Endothelial cell of umbilical vein (primary cell): ENCODE data around the gene ZFAND5.

ENCODE experiments used
- EZH2 ChIP-seq: IDR thresholded peaks from 2 replicates; pipeline ENCODE4 v1.6.1; 2012; ENCODE audit warnings: borderline replicate concordance, low read depth, mild to moderate bottlenecking, moderate library complexity, low read length, inconsistent platforms; ENCODE audit not compliant: severe bottlenecking
- POLR2A ChIP-seq: IDR thresholded peaks from 2 replicates; pipeline ENCODE4 v1.6.1; 2012; ENCODE audit warnings: low read depth, mild to moderate bottlenecking, control low read depth, low read length
- POLR2AphosphoS5 ChIP-seq: IDR thresholded peaks from 2 replicates; pipeline ENCODE4 v1.6.1; 2012; ENCODE audit warnings: low read depth, mild to moderate bottlenecking, control low read depth, low read length, moderate library complexity; ENCODE audit not compliant: insufficient read depth
- TF ChIP-seq, protein P1 (sequence below), 2 donors: IDR thresholded peaks; 1 replicate in 1 of 2; 2 replicates in 1 of 2; pipeline ENCODE4 v1.5.1; 2011; ENCODE audit warnings: low read length in 2 of 2, mild to moderate bottlenecking in 2 of 2, moderate library complexity in 2 of 2, control low read depth in 1 of 2, inconsistent platforms in 1 of 2, low read depth in 1 of 2; ENCODE audit not compliant: insufficient read depth in 1 of 2; ENCODE audit errors: extremely low read depth in 1 of 2

GRCh38 chr9:72338631-72339030 is 26.4 kb downstream of the ZFAND5 start:
- TF ChIP-seq, protein P1, sequence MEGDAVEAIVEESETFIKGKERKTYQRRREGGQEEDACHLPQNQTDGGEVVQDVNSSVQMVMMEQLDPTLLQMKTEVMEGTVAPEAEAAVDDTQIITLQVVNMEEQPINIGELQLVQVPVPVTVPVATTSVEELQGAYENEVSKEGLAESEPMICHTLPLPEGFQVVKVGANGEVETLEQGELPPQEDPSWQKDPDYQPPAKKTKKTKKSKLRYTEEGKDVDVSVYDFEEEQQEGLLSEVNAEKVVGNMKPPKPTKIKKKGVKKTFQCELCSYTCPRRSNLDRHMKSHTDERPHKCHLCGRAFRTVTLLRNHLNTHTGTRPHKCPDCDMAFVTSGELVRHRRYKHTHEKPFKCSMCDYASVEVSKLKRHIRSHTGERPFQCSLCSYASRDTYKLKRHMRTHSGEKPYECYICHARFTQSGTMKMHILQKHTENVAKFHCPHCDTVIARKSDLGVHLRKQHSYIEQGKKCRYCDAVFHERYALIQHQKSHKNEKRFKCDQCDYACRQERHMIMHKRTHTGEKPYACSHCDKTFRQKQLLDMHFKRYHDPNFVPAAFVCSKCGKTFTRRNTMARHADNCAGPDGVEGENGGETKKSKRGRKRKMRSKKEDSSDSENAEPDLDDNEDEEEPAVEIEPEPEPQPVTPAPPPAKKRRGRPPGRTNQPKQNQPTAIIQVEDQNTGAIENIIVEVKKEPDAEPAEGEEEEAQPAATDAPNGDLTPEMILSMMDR (IDR thresholded peaks at IDR 0.05; ENCODE audit: extremely low read depth in 1 of 2, insufficient read depth in 1 of 2, low read depth in 1 of 2, low read length in 2 of 2), result no peak
- no peak for TF ChIP-seq EZH2
- TF ChIP-seq POLR2A, result no peak
- TF ChIP-seq POLR2AphosphoS5, result no peak
